NCI-H187 treated with DMSO at 0.1 percent for 48 hours (cell line): Measurements from ENCODE around the gene NEK1.
"Not testable (repeated sequence)": the region's sequence is repeated elsewhere in the genome, so short reads cannot be mapped to it uniquely, and the experiment has no call there.

Experiments used
- DNase-seq: peaks from one replicate; lab custom pipeline; 2025; lab: John Stamatoyannopoulos, UW

Gene NEK1

DNA sequence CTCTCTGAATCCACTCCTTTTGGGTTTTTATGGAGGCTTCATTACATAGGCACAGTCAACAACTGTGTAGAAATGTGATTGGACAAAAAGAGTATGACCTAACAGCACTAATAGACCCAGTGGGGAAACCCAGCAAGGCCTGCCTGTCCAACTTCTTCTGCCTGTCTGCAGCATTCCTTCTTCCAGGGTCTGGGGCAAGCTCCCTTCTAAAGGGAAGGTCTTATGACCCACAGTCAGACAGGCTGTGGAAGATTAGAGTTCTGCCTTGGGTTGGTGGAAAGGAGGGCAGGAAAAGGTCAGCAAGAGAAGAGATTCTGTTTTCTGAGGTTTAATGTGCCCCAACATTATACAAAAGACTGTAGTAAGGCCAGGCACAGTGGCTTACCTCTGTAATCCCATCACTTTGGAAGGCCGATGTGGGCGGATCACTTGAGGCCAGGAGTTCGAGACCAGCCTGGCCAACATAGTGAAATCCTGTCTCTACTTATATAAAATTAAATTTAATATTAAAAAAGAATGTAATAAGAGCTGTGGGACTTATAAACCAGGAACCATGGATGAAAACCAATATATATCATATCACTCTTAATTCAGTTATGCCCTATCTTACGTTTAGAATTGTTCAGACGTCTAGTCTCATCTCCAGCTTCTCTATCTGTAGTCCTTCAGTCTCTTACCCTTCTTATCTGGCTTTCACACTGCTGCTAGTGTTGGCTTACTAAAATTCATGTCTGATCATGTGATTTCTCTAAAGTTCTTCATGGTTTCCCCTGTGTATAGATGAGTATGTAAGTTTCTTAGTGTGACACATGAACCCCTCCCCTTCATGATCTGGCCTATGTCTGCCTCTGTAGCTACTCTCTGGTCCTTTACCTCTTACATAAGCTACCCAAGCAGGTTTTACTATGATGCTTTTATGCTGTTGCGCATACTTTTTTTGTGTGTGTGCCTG lies 14.2 kb upstream of the NEK1 start:
- DNase-seq, result no peak

DNA sequence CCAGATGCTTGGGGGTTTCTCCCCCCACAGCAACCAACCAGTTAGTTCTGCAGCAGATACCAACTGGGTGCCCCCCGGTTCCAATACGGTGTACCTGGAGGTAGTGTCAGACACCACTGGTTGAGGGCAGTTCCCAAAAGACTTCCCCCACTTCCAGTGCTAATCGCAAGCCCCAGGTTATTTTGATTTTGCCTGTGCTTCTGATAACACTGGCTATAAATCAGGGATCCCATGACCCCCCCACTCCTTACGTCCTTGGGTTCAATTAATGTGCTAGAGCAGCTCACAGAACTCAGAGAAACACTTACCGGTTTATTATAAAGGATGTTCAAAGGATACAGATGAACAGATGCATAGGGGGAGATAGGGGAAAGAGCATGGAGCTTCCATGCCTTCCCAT lies 13.5 kb upstream of the NEK1 start:
- no peak for DNase-seq

GRCh38 chr4:169624012-169624411 lies 11.6 kb upstream of the NEK1 start:
- DNase-seq, result not testable (repeated sequence)

GRCh38 chr4:169622566-169622965 lies 10.2 kb upstream of the NEK1 start:
- DNase-seq, result no peak

DNA sequence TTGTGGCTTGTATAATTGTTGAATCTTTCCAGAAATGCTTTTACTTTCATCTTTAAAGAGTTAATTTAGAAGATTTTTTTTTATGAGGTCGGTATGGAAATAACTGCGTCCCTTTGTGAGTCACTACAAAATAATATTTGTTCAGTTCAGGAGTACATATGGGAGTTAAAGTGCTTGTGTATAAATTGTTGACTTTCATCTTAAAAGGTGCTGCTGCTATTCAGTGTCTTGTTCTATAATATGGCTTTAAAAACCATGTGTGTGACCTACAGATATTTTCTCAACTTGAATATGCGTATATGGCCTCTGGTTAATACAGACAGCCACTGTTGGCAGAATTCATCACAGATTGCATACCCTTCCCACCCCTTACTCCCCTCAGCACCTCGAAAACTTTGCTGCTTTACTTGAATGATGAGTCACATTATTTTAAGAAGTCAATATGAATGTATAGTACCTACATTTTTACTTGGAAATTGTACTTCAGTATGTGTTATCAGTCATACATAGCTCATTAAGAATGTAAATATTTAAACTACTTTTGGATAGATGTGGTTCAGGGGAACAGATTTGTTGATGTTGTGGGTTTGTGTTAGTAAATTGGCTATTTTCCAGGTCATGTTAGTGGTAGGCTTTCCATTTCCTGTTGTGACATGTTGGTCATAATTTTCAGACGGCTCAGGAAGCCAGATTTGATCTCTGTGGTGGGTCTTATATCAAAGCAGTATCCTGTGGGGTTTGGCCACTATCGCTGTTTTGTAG lies 9.5 kb upstream of the NEK1 start:
- no peak for DNase-seq

DNA sequence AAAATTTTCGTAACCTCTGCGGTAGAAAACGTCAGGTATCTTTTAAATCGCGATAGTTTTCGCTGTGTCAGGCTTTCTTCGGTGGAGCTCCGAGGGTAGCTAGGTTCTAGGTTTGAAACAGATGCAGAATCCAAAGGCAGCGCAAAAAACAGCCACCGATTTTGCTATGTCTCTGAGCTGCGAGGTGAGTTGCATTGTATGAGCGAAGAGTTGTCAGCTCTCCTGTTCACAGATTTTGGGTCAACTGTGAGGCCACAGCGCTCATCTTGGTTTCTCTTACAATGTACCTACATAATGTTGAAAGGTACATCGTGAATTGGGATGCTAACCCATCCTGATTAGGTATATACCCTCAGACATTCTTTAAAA lies 8.5 kb upstream of the NEK1 start:
- DNase-seq, result no peak

DNA sequence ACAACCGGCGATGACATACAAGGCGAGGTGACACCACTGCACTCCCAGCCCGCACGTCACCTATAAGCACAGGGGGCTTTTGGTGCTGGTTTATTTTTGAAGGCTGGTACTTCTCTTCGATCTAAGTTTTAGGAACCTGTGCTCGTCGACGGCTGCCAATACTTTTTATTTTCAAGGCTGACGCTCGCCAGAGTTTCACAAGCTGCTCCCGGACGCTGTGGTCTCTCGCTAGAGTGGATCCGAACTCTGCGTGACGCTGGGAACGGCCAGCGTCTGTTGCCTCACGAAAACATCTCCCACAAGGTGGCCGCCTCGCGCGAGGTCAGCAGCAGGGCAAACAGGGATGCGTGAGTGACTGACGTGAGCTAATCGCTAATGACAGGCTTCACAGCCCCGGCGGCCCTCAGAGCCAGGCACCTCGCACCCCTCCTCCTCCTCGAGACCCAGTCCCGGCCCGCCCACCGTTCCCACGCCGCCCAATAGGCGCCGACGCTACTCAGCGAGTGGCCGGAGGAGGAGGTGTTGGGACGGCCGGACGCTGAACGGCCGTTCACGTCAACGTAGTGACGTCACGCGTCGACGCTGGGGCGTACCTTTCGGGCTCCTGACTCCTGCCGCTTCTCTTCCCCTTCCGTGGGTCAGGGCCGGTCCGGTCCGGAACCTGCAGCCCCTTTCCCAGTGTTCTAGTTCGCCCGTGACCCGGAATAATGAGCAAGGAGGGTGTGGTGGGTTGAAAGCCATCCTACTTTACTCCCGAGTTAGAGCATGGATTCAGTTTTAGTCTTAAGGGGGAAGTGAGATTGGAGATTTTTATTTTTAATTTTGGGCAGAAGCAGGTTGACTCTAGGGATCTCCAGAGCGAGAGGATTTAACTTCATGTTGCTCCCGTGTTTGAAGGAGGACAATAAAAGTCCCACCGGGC lies 7.8 kb upstream of the NEK1 start, which contains the start of gene CLCN3:
CLCN3 (plus strand) TSS at position 621 of the 922 bp plus-strand sequence. CDS start 15,351 bp downstream, outside the sequence.
- DNase-seq, result peak; percentile 50

DNA sequence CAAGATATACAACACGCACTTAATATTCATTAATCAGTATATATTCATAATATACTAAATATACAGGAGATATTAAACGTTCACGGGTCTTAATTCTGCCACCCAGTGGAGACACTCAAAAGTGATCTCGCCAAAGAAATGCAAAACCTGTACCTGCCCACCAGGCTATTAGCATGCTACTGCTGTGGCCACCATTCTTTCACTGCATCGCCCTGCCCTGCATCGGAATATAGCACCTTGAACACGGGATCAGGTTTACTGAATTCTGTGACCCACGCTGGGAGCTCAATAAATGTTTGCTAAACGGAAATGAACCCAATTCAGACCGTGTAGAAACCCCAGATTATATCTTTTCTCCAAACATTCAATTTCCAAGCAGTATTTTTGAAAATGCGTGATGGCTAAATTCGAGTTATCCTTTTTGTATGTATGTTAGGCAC lies 7.2 kb upstream of the NEK1 start:
- no peak for DNase-seq

DNA sequence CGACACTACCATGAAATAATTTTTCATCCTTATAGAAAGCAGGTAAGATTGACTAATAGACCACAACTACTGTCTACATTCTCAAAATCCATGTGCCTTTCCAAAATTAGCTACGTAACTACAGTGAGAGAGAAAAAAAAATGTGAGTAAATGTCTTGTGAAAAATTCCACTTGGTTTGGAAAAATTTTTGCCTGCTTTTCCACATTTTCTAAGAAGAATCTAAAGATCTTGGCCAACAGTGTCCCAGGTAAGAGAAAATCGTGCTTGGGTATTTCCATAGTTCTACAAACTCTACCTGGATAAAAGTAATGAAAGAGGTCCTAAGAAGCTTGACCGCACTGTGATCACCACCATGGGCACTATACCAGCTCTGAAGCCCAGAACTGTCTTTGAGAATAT lies 6.6 kb upstream of the NEK1 start:
- no peak for DNase-seq

GRCh38 chr4:169618286-169618685 lies 5.9 kb upstream of the NEK1 start:
- no peak for DNase-seq

- DNase-seq, result no peak
These were observed 4.9 kb upstream of the NEK1 start for GRCh38 chr4:169617306-169617705.

GRCh38 chr4:169616846-169617245 lies 4.5 kb upstream of the NEK1 start:
- no peak for DNase-seq

DNA sequence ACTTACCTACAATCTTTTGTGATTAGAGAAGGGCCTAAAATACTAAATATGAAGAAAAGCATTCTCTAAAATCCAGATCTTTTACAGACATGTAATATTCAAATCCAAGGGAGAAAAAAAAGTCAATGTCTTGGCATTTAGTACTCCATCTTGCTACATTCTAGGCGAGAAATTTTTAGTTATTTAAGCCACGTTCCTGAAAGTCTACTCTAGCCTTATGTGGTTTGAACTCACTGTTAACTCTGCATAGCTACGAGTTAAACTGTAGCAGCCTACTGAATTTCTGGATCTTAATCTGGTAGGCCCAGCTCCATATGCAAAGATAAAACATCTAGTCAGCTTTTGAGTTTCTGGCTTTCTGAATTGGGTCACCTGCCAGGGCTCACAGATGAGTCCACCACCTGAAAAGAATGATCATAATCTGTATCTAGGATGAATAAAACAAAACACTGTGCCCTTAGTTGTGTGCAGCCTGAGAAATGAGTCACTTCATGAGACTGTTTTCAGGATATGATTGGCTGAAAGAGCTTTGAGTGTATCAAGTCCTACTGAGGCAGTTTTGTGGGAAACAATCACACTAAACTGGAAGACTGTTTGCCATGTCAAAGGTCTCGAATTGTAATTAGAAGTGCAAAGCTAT lies 3.2 kb upstream of the NEK1 start:
- DNase-seq, result no peak

- DNase-seq, result no peak
These were observed 782 bp upstream of the NEK1 start for GRCh38 chr4:169612871-169613859.

GRCh38 chr4:169611157-169611556 lies 1.2 kb downstream of the NEK1 start:
- no peak for DNase-seq

- no peak for DNase-seq
These were observed 7.5 kb downstream of the NEK1 start for GRCh38 chr4:169604903-169605331.

GRCh38 chr4:169604131-169604900 lies 8.1 kb downstream of the NEK1 start:
- DNase-seq, result no peak

GRCh38 chr4:169603312-169603711 lies 9.1 kb downstream of the NEK1 start:
- no peak for DNase-seq

DNA sequence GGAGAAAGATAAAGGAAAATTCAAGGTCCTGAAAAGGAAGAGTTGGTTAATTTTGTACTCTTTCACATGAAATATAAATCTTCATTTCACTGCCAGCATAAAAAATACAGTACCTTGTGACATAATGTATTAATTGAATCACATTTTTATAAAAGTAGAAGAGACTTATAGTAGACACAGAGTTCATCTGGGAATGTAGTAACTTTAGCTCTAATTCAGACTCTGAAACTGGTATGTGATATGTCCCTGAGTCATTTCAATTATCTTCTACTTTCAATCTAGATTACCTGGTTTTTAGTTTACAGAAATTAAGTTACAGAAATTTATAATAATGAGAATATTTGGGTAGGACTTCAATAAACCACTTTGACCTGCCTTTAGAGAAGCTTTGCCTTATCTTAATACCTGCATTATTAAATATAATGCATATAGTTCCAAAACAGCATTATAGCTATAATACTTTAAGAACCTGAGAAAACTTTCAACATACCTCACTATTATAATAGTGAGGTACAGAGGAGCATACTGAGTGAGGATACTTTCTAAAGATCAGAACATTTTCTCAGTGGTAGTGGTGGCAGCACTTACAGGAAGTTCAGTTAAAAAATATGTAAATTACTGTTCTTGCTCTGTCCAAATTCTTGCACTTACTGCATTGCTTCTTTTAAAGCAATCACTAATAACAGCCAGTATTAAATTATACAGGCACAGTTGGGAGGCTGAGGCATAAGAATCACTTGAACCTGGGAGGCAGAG lies 11.2 kb downstream of the NEK1 start:
- no peak for DNase-seq
